ENCODE measurements around the gene LSM10.

DNA sequence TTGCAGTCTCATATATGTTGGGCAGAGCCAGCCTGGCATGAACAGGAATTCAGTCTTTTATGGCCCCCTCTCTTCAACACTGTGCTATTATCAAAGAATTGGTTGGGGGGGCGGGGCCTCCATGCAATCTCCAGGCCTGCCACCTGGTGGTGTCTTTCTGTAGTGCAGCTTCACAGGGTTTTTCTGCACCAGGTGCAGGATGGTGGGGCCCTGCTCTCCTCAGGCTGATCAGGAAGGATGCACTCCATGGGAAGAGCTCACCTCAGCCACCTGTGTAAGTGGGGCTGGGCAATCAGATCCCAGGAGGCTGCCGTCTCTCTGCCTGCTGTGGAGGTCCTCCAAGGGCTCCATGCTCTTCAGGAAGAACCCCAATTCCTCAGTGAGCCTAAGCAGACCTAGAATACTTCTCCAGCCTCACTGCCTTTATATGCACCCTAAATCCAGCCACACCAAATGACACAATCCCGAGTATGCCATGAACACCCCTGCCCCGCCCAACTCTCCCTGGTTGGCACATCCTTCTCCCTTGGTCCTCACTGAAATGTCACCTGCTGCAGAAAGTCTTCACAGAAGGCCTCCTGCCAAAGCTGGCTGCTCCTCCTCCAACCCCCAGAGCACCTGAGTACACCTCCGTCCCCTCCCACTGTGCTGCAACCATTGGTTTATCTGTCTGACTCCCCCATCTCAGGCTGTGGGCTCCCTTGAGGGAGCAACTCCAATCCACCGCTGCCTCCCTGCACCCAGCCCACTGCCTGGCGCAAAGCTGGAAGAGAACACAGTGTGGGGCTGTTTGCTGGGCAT, 28.4 kb downstream of the LSM10 start:
- TF ChIP-seq, protein P1, sequence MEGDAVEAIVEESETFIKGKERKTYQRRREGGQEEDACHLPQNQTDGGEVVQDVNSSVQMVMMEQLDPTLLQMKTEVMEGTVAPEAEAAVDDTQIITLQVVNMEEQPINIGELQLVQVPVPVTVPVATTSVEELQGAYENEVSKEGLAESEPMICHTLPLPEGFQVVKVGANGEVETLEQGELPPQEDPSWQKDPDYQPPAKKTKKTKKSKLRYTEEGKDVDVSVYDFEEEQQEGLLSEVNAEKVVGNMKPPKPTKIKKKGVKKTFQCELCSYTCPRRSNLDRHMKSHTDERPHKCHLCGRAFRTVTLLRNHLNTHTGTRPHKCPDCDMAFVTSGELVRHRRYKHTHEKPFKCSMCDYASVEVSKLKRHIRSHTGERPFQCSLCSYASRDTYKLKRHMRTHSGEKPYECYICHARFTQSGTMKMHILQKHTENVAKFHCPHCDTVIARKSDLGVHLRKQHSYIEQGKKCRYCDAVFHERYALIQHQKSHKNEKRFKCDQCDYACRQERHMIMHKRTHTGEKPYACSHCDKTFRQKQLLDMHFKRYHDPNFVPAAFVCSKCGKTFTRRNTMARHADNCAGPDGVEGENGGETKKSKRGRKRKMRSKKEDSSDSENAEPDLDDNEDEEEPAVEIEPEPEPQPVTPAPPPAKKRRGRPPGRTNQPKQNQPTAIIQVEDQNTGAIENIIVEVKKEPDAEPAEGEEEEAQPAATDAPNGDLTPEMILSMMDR (conservative IDR thresholded peaks at IDR 0.05; ENCODE audit: low read length): peak; percentile 96
- no peak for TF ChIP-seq EZH2phosphoT487 (IDR thresholded peaks at IDR 0.05; ENCODE audit: borderline replicate concordance, low read depth, low read length)
